Ovary (tissue), 3 donors: Measurements from ENCODE around the gene PLK5.

Source experiments
- EP300 ChIP-seq: sonication (generic); formaldehyde crosslinking; IDR thresholded peaks from one replicate; pipeline ENCODE4 v1.6.1; 2017; ENCODE audit warnings: antibody characterized with exemption
- TF ChIP-seq, protein P1 (sequence below), 3 donors: fragments of 450-650 bp in 2 of 3; fragments of 200-600 bp in 1 of 3; IDR thresholded peaks; one replicate each; pipeline versions ENCODE4 v1.5.1 to v1.8.0; 2016 to 2022; ENCODE audit warnings: antibody characterized with exemption in 3 of 3, mild to moderate bottlenecking in 1 of 3
- donor health status: DM: no; HTN: no; CAD: no.

DNA sequence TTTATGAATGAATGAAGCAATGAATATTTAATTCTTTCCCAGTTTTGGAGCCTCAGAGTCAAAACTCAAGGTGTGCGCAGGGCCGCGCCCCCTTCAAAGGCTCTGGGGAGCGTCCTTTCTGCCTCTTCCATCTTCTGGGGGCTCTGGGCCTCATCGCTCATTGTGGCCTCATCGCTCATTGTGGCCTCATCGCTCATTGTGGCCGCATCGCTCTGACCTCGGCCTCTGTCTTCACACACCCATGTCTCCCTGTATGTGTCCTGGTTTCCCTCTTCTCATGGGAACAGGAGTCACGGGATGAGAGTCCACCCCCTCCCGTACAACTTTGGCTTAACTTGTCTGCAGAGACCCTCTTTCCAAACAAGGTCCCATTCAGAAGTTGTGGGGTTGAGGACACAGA is 47.5 kb downstream of the PLK5 start:
- TF ChIP-seq EP300 = no peak
- TF ChIP-seq, protein P1, sequence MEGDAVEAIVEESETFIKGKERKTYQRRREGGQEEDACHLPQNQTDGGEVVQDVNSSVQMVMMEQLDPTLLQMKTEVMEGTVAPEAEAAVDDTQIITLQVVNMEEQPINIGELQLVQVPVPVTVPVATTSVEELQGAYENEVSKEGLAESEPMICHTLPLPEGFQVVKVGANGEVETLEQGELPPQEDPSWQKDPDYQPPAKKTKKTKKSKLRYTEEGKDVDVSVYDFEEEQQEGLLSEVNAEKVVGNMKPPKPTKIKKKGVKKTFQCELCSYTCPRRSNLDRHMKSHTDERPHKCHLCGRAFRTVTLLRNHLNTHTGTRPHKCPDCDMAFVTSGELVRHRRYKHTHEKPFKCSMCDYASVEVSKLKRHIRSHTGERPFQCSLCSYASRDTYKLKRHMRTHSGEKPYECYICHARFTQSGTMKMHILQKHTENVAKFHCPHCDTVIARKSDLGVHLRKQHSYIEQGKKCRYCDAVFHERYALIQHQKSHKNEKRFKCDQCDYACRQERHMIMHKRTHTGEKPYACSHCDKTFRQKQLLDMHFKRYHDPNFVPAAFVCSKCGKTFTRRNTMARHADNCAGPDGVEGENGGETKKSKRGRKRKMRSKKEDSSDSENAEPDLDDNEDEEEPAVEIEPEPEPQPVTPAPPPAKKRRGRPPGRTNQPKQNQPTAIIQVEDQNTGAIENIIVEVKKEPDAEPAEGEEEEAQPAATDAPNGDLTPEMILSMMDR (IDR thresholded peaks at IDR 0.05) = no peak
